Large intestine (tissue), 3 donors: Measurements from ENCODE around the gene S1PR2. TPM values are rescaled to one million over a fixed set of nuclear protein-coding genes. Genes with fewer than 3 reads are reported as not detected.
"Not testable (repeated sequence)": the region's sequence is repeated elsewhere in the genome, so short reads cannot be mapped to it uniquely, and the experiment has no call there.

Source experiments
- DNase-seq, 2 donors: peaks; one replicate each; pipeline versions ENCODE4 v3.0.0 to v3.0.0-alpha.2; 2013
- H3K27ac ChIP-seq: one replicate; pipeline ENCODE4 v1.5.1; 2013; ENCODE audit warnings: low read length
- H3K27me3 ChIP-seq: 2 replicates; pipeline ENCODE4 v1.6.1; 2013; ENCODE audit warnings: low read length; ENCODE audit not compliant: control insufficient read depth, insufficient read depth
- H3K36me3 ChIP-seq: 2 replicates; pipeline ENCODE4 v1.6.1; 2013; ENCODE audit warnings: low read length; ENCODE audit not compliant: control insufficient read depth, insufficient read depth
- H3K4me1 ChIP-seq: one replicate; pipeline ENCODE4 v1.6.1; 2013; ENCODE audit warnings: low read length; ENCODE audit not compliant: control insufficient read depth, insufficient read depth
- H3K4me3 ChIP-seq: one replicate; pipeline ENCODE4 v1.5.1; 2013; ENCODE audit warnings: low read length
- H3K9me3 ChIP-seq: one replicate; pipeline ENCODE4 v1.6.1; 2013; ENCODE audit warnings: mild to moderate bottlenecking, low read depth, low read length, moderate library complexity; ENCODE audit not compliant: control insufficient read depth
- WGBS: methylation state at CpG from one replicate; pipeline ENCODE4 v1.1.5; 2013; ENCODE audit warnings: low lambda C conversion rate; ENCODE audit not compliant: insufficient coverage; 5-methylcytosine and 5-hydroxymethylcytosine counted together
- polyA plus RNA-seq: library from polyadenylated mRNA; unstranded; fragments of 120-200 nt; gene quantifications from one replicate; pipeline ENCODE4 v1.2.1, GENCODE V29; 2013

The S1PR2 gene
- polyA plus RNA-seq, 1 donor = 4.4 TPM

GRCh38 chr19:10191347-10191746 lies 39.8 kb downstream of the S1PR2 start:
- Histone ChIP-seq H3K4me1 (peaks cover 9% of the 10 kb centered on the region), H3K27me3 (no peaks in the 10 kb centered on the region), H3K9me3 (no peaks in the 10 kb centered on the region), H3K27ac (no peak overlapping the region), H3K36me3 (peaks cover 9% of the 10 kb centered on the region), H3K4me3 (no peak overlapping the region)
- no peak for DNase-seq
- no CpG with 5 or more reads among the region's 2 CpGs for WGBS

DNA sequence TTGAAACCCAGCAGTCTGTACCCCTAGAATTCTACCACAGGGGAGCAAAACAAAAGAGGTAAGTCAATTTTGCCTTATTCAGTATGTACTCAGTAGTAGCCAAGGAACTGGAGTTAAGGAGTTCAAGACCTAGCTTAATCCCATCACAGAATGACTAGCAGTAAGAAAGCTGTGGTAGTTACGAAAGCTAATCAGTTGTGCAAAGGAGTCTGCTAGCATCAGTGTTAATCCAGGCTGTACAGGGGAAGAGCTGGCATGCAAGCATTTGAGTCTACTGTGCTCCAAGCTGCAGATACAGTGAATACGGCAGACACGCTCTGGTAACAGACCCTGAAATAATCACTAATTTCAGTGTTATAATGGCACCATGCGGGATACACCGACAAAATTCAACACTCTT lies 41.1 kb downstream of the S1PR2 start:
- Histone ChIP-seq H3K27ac (no peak overlapping the region), H3K4me3 (no peak overlapping the region), H3K27me3 (no peaks in the 10 kb centered on the region), H3K36me3 (peaks cover 15% of the 10 kb centered on the region), H3K4me1 (peaks cover 6% of the 10 kb centered on the region), H3K9me3 (no peaks in the 10 kb centered on the region)
- no peak for DNase-seq
- WGBS = no CpG with 5 or more reads among the region's 5 CpGs

GRCh38 chr19:10189616-10190015 lies 41.5 kb downstream of the S1PR2 start:
- Histone ChIP-seq H3K9me3 (no peaks in the 10 kb centered on the region), H3K36me3 (peaks cover 18% of the 10 kb centered on the region)
- no peak for DNase-seq

GRCh38 chr19:10187315-10187714 lies 43.8 kb downstream of the S1PR2 start:
- Histone ChIP-seq H3K9me3 (no peaks in the 10 kb centered on the region), H3K27me3 (no peaks in the 10 kb centered on the region), H3K27ac (no peak overlapping the region), H3K4me1 (no peaks in the 10 kb centered on the region), H3K36me3 (peaks cover 23% of the 10 kb centered on the region), H3K4me3 (no peak overlapping the region)
- DNase-seq = no peak
- no CpG with 5 or more reads among the region's 11 CpGs for WGBS

More at GRCh38 chr19:10189616-10190015, 41.5 kb downstream of the S1PR2 start:
- WGBS = no CpG with 5 or more reads among the region's 5 CpGs
- H3K27ac ChIP-seq = no peak overlapping the region
- H3K4me3 ChIP-seq = no peak overlapping the region
- H3K4me1 ChIP-seq = peaks cover 6% of the 10 kb centered on the region
- H3K27me3 ChIP-seq = no peaks in the 10 kb centered on the region

DNA sequence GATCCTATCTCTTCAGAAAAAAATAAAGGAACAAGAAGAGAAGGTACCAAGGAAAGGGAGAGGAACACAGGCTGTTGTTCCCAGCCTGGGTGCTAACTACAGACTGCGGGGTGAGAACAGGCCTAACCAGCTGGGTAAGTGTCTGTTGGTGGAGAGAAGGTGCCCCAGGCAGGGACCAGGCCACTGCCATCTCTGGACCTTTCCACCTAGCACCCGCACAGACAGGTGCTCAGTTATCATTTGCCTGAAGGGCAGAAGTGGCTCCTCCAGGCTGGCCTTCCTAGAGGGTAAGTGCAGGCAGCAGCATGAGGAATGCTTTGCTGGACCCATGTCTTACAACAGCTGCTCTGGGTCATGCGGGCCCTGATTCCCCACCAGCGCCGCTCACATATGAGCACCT lies 46.5 kb downstream of the S1PR2 start:
- no CpG with 5 or more reads among the region's 5 CpGs for WGBS
- peaks cover 35% of the 10 kb centered on the region for H3K36me3 ChIP-seq
- no peaks in the 10 kb centered on the region for H3K9me3 ChIP-seq
- H3K27ac ChIP-seq = no peak overlapping the region
- no peaks in the 10 kb centered on the region for H3K27me3 ChIP-seq
- H3K4me3 ChIP-seq = no peak overlapping the region
- DNase-seq = no peak
- H3K4me1 ChIP-seq = no peaks in the 10 kb centered on the region

DNA sequence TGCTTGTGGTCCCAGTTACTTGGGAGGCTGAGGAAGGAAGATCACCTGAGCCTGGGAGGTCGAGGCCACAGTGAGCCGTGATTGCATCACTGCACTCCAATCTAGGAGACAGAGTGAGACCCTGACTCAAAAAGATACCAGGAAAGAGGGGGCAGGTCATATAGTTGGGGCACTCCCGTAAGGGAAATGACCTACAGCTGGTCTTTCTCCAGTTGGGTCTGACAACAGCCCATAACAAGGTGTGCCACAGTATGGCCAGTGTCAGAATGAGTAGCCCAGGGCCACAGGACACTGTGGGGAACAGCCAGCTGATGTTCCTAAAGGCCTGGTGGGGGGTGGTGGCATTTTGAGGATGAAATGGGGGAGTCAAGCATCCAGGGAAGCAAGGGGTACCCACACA lies 47.2 kb downstream of the S1PR2 start:
- Histone ChIP-seq H3K27ac (no peak overlapping the region), H3K4me3 (no peak overlapping the region), H3K9me3 (no peaks in the 10 kb centered on the region), H3K4me1 (no peaks in the 10 kb centered on the region), H3K36me3 (peaks cover 40% of the 10 kb centered on the region), H3K27me3 (no peaks in the 10 kb centered on the region)
- no CpG with 5 or more reads among the region's 3 CpGs for WGBS
- DNase-seq = no peak

DNA sequence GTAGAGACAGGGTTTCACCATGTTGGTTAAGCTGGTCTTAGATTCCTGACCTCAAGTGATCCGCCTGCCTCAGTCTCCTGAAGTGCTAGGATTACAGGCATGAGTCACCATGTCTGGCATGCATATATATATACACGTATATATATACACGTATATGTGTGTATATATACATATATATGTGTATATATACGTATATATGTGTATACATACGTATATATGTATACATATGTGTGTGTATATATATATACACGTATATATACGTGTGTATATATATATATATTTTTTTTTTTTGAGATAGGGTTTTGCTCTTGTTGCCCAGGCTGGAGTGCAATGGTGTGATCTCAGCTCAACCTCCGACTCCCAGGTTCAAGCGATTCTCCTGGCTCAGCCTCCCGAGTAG lies 48.3 kb downstream of the S1PR2 start:
- no peak for DNase-seq
- no peaks in the 10 kb centered on the region for H3K9me3 ChIP-seq
- H3K4me1 ChIP-seq = no peaks in the 10 kb centered on the region
- H3K4me3 ChIP-seq = no peak overlapping the region
- peaks cover 40% of the 10 kb centered on the region for H3K36me3 ChIP-seq
- H3K27ac ChIP-seq = no peak overlapping the region
- no peaks in the 10 kb centered on the region for H3K27me3 ChIP-seq
- no CpG with 5 or more reads among the region's 10 CpGs for WGBS

- Histone ChIP-seq H3K9me3 (no peaks in the 10 kb centered on the region), H3K27ac (no peak overlapping the region), H3K36me3 (peaks cover 41% of the 10 kb centered on the region), H3K4me1 (no peaks in the 10 kb centered on the region), H3K4me3 (no peak overlapping the region), H3K27me3 (no peaks in the 10 kb centered on the region)
- WGBS = no CpG with 5 or more reads among the region's 1 CpG
- no peak for DNase-seq
These were observed 49.1 kb downstream of the S1PR2 start for GRCh38 chr19:10182076-10182475.

DNA sequence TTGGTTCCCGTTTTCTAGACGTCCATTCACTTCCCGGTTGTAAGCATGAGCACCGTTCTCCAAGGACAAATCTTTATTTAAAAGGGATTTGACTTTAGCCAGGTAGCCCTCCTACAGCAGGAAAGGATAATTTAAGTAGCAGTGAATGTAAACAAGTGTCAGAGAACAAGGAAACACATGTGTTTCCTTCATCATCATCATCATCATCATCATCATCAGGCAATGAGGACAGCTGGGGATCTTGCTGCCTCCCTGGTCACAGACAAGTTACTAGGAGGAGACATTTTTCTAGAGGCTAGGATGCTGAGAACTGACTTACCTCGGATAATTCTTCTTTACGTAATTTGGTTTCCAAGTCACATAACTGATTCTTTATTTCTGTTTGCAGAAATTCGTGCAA lies 50.7 kb downstream of the S1PR2 start:
- Histone ChIP-seq H3K4me3 (no peak overlapping the region), H3K27me3 (no peaks in the 10 kb centered on the region), H3K27ac (no peak overlapping the region), H3K36me3 (peaks cover 41% of the 10 kb centered on the region), H3K4me1 (no peaks in the 10 kb centered on the region), H3K9me3 (no peaks in the 10 kb centered on the region)
- no CpG with 5 or more reads among the region's 7 CpGs for WGBS
- no peak for DNase-seq

- not testable (repeated sequence) for H3K27ac ChIP-seq, DNase-seq, H3K9me3 ChIP-seq, H3K4me1 ChIP-seq, H3K27me3 ChIP-seq, H3K4me3 ChIP-seq
- WGBS = no CpG with 5 or more reads among the region's 6 CpGs
- H3K36me3 ChIP-seq = peaks cover 45% of the 10 kb centered on the region
These were observed 51.1 kb downstream of the S1PR2 start for GRCh38 chr19:10180024-10180423.

GRCh38 chr19:10173527-10173926 lies 57.6 kb downstream of the S1PR2 start:
- peaks cover 53% of the 10 kb centered on the region for H3K36me3 ChIP-seq
- no peaks in the 10 kb centered on the region for H3K27me3 ChIP-seq
- H3K4me1 ChIP-seq = no peaks in the 10 kb centered on the region
- H3K4me3 ChIP-seq = no peak overlapping the region
- H3K27ac ChIP-seq = no peak overlapping the region
- WGBS = 93% methylated on average over 2 of the region's 9 CpGs
- no peaks in the 10 kb centered on the region for H3K9me3 ChIP-seq
- DNase-seq = no peak
